Bronchial epithelial cell (primary cell): ENCODE results near the gene PLTP. TPM values are rescaled to one million over a fixed set of nuclear protein-coding genes. Genes with fewer than 3 reads are reported as not detected.

Experiments used
- DNase-seq: peaks from one replicate; pipeline ENCODE4 v3.0.0-alpha.2; 2010; ENCODE audit warnings: low read depth
- FAIRE-seq: peaks from 2 replicates; lab custom pipeline; 2011; peaks lifted over from hg19 to GRCh38; lab: Jason Lieb, UNC
- H3K27me3 ChIP-seq: 2 replicates; pipeline ENCODE4 v1.5.1; 2011; ENCODE audit warnings: low read length; ENCODE audit not compliant: control insufficient read depth, insufficient read depth
- H3K36me3 ChIP-seq: 2 replicates; pipeline ENCODE4 v1.5.1; 2011; ENCODE audit warnings: low read length; ENCODE audit not compliant: control insufficient read depth, insufficient read depth
- H3K4me3 ChIP-seq: 2 replicates; pipeline ENCODE4 v1.5.1; 2011; ENCODE audit warnings: mild to moderate bottlenecking, low read depth, low read length, control low read depth
- CTCF ChIP-seq: IDR thresholded peaks from 2 replicates; pipeline ENCODE4 v1.5.1; 2011; ENCODE audit warnings: mild to moderate bottlenecking, moderate library complexity, low read length, control low read depth, inconsistent platforms; ENCODE audit not compliant: insufficient read depth, severe bottlenecking
- total RNA-seq: library from RNA; depleted of rRNA; stranded (reverse); fragments of >200 nt; gene quantifications from 2 replicates; pipeline ENCODE4 v1.2.1, GENCODE V29; 2014

The PLTP gene
- total RNA-seq, 1 donor from 2014 or later, result 26.9 TPM

- Histone ChIP-seq H3K4me3 (peak overlapping the region; percentile 46), H3K36me3 (no peaks in the 10 kb centered on the region), H3K27me3 (no peaks in the 10 kb centered on the region)
- DNase-seq, result peak; percentile 98
- no peak for FAIRE-seq
- TF ChIP-seq CTCF, result no peak
Observed at GRCh38 chr20:45910670-45911485, 1.1 kb downstream of the PLTP start.

GRCh38 chr20:45909817-45910669 is 1.9 kb downstream of the PLTP start:
- FAIRE-seq (no peak), DNase-seq (no peak)
- no peaks in the 10 kb centered on the region for H3K36me3 ChIP-seq
- no peaks in the 10 kb centered on the region for H3K27me3 ChIP-seq
- no peak overlapping the region for H3K4me3 ChIP-seq
- TF ChIP-seq CTCF, result no peak

DNA sequence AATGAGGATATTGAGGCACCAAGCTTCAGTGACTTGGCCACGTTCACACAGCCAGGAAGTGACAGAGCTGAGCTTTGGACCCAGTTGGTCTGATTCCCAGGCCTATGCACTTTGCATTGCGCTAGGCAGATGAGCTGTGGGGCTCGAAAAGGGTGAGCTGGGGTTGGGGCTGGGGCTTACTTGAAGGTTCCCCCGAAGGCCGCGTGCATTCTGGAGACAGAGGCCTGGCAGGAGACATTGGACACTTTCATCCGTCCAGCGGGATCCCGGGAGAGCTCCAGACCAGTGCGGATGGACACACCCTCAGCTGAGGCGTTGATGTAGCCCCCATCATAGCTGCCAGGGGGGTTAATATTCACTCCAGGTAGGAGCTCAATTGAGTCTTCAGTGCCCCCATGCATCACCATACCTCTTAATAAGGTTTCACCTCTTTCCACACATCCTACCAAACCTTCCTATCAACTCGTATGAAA is 2.6 kb downstream of the PLTP start:
- H3K36me3 ChIP-seq, result peaks cover 5% of the 10 kb centered on the region
- no peak for DNase-seq
- H3K27me3 ChIP-seq, result no peaks in the 10 kb centered on the region
- FAIRE-seq, result no peak
- no peak for TF ChIP-seq CTCF
- no peak overlapping the region for H3K4me3 ChIP-seq

GRCh38 chr20:45908084-45908483 is 3.9 kb downstream of the PLTP start:
- FAIRE-seq, result no peak
- no peak overlapping the region for H3K4me3 ChIP-seq

More at GRCh38 chr20:45908084-45908483, 3.9 kb downstream of the PLTP start:
- no peak for DNase-seq
- Histone ChIP-seq H3K27me3 (no peaks in the 10 kb centered on the region), H3K36me3 (peaks cover 6% of the 10 kb centered on the region)
- TF ChIP-seq CTCF, result no peak
